Measurements from ENCODE around the gene SELENOF. TPM values are rescaled to one million over a fixed set of nuclear protein-coding genes. Genes with fewer than 3 reads are reported as not detected.

Gene SELENOF
- total RNA-seq, 1 donor, result 56.8 TPM

DNA sequence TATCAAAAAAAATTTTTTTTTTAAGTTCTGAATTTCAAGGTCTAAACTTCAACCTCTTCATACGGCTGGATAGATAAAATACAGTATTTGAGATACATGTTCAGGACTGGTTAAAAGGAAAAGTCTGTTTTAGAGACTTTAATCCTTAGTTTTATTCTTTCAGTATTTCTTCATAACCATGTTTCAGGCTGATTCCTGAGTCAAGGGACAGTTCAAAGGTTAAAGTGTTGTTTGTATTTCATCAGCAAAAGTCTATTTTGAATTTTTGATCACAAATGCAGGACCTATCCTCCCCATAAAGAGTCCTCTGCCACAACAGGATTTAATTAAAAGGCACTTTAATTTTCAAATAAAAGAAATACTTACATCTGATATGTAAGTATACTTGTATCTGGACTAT lies 53.5 kb downstream of the SELENOF start:
- DNase-seq (ENCODE audit: low read depth in 2 of 3, low spot score in 2 of 3), result no peak

GRCh38 chr1:86860020-86860419 lies 53.9 kb downstream of the SELENOF start:
- DNase-seq (ENCODE audit: low read depth in 2 of 3, low spot score in 2 of 3), result no peak

DNA sequence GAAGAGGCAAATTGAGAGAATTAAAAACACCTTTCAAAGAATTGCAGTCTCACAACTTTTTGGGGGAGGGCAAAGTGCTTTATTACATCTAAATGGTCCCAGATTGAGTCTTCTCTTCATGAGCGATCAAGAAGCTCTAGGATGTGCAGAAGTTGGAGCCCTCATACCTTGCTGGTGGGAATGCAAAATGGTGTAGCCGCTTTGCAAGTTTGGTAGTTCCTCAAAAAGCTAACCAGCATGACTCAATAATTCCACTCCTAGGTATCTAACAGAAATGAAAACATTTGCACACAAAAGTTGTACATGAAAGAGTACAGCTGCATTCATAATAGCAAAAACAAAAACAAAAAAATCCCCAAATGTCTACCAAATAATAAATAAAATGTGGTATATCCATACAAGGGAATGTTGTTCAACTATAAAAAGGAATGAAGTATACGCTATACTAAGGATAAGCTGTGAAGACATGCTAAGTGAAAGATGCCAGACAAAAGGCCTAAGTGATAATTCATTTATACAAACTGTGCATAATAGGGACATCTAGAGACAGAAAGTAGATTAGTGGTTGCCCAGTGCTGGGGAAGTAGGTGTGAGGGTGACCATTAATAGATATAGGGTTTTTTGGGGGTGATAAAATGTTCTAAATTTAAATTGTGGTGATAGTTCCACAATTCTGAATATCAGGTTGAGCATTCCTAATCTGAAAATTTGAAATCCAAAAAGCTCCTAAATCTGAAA lies 55.2 kb downstream of the SELENOF start:
- peak in 1 of 3 donors; percentile 8 for DNase-seq (ENCODE audit: low read depth in 2 of 3, low spot score in 2 of 3)

DNA sequence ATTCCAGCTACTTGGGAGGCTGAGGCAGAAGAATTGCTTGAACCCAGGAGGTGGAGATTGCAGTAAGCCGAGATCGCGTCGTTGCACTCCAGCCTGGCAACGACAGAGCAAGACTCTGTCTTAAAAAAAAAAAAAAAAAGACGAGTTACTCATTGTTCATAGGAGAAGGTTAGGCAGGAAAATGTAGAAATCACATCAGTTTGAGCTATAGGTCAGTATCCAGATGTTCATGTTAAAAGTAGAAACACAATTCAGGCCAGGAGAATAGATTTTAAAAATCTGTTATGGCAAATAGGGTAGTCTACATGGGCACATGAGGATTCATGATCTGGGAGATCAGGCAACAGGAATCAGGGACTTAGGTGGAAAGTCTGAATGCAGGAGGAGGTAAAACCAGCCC lies 57.7 kb downstream of the SELENOF start:
- DNase-seq (ENCODE audit: low read depth in 2 of 3, low spot score in 2 of 3), result no peak

GRCh38 chr1:86854352-86854751 lies 59.6 kb downstream of the SELENOF start:
- no peak for DNase-seq (ENCODE audit: low read depth in 2 of 3, low spot score in 2 of 3)

- no peak for DNase-seq (ENCODE audit: low read depth in 2 of 3, low spot score in 2 of 3)
Observed at GRCh38 chr1:86852782-86853408, 61.0 kb downstream of the SELENOF start.

DNA sequence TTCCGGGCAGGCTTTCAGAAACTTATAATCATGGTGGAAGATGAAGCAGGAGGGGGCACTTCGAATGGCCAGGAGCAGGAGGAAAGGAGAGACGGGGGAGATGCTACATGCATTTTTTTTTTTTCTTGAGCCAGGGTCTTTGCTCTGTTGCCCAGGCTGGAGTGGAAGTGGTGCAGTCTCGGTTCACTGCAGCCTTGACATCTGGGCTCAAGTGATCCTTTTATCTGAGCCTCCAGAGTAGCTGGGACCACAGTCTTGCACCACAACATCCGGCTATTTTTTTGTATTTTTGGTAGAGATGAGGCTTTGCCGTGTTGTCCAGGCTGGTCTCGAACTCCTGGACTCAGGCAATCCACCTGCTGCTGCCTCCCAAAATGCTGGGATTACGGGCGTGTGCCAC lies 61.6 kb downstream of the SELENOF start:
- DNase-seq (ENCODE audit: low read depth in 2 of 3, low spot score in 2 of 3), result no peak

- no peak for DNase-seq (ENCODE audit: low read depth in 2 of 3, low spot score in 2 of 3)
Observed at GRCh38 chr1:86849756-86850155, 64.2 kb downstream of the SELENOF start.

DNA sequence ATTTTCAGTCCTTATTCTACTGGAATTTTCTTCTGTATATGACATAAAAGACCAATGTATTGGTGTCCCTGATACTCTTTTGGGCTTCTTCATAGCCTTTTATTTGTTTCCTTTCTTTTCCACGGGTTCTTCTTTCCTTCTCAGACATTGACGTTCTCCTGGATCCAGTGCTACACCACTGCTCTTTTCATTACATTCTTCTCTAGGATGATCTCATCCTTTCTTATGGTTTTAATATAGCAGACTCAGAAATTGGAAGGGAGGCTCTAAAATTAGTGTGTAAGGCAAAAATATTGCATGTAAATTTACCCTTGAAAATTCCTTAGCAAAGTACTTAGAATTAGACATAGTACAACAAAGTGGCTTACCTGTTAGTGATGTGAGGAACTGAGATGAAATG lies 65.3 kb downstream of the SELENOF start:
- no peak for DNase-seq (ENCODE audit: low read depth in 2 of 3, low spot score in 2 of 3)

GRCh38 chr1:86846164-86846647 lies 67.7 kb downstream of the SELENOF start:
- DNase-seq (ENCODE audit: low read depth in 2 of 3, low spot score in 2 of 3), result no peak

- DNase-seq (ENCODE audit: low read depth in 2 of 3, low spot score in 2 of 3), result no peak
Observed at GRCh38 chr1:86845514-86845913, 68.4 kb downstream of the SELENOF start.

- no peak for DNase-seq (ENCODE audit: low read depth in 2 of 3, low spot score in 2 of 3)
Observed at GRCh38 chr1:86841116-86841515, 72.8 kb downstream of the SELENOF start.

- DNase-seq (ENCODE audit: low read depth in 2 of 3, low spot score in 2 of 3), result peak; percentile 22 to 90 (median 74)
Observed at GRCh38 chr1:86833461-86834215, 80.3 kb downstream of the SELENOF start.

GRCh38 chr1:86832433-86832832 lies 81.5 kb downstream of the SELENOF start:
- no peak for DNase-seq (ENCODE audit: low read depth in 2 of 3, low spot score in 2 of 3)

GRCh38 chr1:86829321-86829720 lies 84.6 kb downstream of the SELENOF start:
- DNase-seq (ENCODE audit: low read depth in 2 of 3, low spot score in 2 of 3), result no peak

DNA sequence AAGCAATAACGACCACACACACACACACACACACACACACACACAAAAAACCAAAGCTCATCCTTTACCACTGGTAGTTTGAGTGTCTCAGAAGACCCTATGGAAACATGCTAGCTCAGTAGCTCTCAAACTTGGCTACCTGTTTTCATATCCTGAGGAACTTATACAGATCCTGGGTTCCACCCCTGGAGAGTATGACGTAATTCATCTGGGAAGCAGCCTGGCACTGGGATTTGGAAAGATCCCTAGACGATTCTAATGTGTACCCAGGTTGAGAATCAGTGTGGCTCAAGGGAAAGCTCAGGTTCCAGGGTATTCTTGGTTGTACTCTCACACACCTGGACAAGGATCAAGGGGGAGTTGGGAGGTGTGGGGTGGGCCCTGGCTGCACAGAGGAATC lies 85.9 kb downstream of the SELENOF start:
- DNase-seq (ENCODE audit: low read depth in 2 of 3, low spot score in 2 of 3), result no peak

DNA sequence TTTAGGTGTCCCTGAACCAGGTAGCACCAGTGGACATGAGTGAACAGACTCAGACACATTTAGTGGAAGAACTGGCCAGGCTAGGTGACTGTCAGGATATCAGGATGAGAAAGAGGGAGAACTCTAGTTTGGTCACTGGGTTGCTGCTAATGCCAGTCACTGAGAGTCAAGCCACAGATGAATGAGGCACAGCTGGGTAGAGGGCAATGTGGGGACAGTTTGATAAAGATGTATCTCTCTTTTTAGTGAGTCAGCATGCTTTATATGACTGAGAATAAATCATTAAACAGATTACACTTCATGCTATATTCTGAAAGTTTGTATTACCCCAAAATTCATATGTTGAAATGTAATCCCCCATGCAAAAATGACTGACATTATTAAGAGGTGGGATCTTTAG lies 87.1 kb downstream of the SELENOF start:
- no peak for DNase-seq (ENCODE audit: low read depth in 2 of 3, low spot score in 2 of 3)

DNA sequence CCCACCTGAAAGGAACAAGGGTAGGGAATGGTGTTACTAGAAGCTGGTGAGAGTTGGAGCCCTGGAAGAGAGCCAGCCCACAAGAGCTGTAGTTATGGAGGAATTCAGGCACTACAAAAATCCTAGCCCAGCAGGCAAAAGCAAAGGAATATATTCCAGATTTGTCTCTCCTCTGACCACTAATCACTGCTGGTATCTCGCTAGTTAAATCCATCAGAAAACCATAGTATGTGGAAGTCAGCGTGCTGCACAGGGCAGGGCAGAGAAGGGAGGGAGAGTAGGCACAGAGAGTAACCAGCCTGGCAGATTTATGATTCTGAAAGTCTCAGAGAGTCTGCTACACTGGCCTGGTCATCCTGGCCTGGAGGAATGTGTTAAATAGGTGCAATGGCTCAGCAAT lies 88.6 kb downstream of the SELENOF start:
- DNase-seq (ENCODE audit: low read depth in 2 of 3, low spot score in 2 of 3), result no peak

- no peak for DNase-seq (ENCODE audit: low read depth in 2 of 3, low spot score in 2 of 3)
Observed at GRCh38 chr1:86823821-86824500, 90.0 kb downstream of the SELENOF start.

- no peak for DNase-seq (ENCODE audit: low read depth in 2 of 3, low spot score in 2 of 3)
Observed at GRCh38 chr1:86823386-86823785, 90.5 kb downstream of the SELENOF start.

- peak in 1 of 3 donors; percentile 51 for DNase-seq (ENCODE audit: low read depth in 2 of 3, low spot score in 2 of 3)
Observed at GRCh38 chr1:86822459-86822858, 91.5 kb downstream of the SELENOF start.

Data from hematopoietic multipotent progenitor cell (in vitro differentiated cells).